DMS114 treated with DMSO at 0.1 percent for 48 hours (cell line): ENCODE results near the gene NR1I2.

Experiments used
- DNase-seq: peaks from one replicate; lab custom pipeline; 2025; ENCODE audit not compliant: unreplicated experiment; lab: John Stamatoyannopoulos, UW

NR1I2 gene

DNA sequence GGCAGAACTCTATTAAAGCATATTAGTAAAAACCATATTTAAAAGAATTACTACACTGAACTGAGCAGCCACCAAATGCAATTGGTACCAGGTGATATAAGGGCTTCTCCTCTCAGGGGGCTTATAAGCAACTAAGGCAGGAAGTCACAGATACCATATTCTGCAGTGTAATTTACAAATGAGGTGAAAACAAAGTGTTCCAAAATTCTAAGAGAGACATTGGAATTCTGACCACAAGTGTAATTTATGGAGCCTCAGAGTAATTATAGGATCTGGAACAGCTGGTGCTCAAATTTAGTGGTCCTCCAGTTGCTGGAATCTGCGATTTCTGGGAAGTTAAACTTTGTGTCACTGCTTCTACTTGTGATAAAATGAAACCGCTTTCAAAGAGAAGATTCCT is 3.1 kb upstream of the NR1I2 start:
- DNase-seq = no peak

DNA sequence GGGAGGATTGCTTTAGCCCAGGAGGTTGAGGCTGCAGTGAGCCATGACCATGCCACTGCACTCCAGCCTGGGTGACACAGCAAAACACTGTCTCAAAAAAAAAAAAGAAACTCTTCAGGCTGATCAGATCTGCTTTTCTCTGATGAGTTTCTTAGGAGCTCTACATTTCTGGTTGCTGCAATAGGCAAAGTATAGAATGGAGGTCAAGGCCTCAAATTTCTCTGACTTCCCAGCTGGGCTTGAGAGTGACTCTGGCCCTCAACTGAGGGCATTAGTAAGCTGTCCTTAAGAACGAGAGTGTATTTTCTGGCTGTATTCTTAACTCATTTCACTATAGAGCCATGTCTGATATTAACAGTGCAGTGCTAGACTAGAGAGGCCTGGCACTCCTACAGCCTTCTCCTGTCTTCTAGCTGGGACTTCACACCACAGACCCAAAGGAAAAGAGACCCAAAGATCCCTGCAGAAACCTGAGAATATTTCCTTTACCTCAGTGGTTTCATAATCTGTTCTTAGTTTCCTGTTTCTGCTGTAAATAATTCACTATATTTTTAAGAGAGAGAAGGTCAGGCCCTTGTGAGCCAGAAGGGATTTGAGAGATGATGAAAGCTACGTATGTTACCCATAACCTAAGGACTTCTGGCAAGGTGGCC is 2.0 kb upstream of the NR1I2 start:
- no peak for DNase-seq

DNA sequence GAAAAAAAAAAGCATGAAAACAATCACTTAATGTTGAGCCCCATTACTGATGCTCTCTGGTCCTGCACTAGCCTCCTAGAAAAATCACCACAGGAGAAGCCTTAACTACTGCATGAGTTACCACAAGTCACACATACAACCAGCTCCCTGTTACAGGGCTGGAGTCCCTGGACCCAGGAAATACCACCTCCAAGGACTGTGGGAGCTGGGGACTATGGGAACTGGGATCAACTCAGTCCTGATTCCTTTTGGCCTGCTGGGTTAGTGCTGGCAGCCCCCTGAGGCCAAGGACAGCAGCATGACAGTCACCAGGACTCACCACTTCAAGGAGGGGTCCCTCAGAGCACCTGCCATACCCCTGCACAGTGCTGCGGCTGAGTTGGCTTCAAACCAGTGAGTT is 559 bp downstream of the NR1I2 start:
- DNase-seq = no peak

DNA sequence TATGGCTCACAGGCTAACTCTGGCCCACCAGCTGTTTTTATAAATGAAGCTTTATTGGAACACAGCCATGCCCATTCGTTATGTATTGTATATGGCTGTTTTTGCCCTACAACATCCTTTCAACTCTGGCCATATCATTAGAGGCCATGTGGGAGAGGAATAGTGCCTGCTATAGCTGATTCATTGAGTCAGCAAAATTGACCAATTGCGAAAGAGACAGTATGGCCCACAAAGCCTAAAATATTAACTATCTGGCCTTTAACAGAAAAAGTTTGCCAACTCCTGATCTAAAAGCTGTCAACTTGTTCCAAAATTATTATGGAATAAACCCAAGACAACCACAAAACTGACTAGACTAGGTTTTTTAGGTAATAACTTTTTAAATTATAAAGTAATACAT is 1.4 kb downstream of the NR1I2 start:
- no peak for DNase-seq

DNA sequence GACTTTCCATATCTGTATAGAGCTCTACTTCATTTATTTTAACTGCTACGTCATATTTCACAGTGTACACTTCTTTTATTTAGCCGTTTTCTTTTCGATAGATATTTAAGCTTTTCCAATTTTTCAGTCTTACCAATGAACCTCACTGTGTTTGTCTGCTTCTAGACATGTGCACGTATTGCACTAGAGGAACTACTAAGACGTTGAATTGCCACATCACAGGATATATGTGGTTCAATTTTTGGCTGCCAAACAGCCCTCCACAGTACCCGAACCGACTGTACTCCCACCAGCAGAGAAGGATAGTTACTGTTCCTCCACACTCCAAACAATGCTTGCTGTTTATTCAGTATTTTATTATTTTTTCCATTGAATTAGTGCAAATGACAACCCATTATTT is 2.0 kb downstream of the NR1I2 start:
- no peak for DNase-seq

DNA sequence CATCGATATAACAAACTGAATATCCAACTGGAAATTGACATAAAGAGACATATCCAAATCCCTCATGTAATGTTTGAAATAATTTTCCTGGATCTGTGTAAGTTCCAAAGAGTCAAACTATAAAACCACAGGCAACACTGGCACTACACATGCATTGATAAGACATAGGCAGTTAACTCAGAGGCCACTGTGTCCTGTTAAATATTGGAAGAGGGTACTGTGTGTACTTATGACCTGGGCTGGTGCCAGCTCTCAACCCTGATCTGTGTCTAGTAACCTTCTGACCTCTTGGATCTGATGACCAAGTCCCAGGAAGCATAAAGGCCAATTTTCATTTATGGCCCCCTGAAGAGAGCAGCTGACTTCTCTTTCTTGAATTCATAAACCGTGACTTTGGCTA is 4.5 kb downstream of the NR1I2 start:
- DNase-seq = no peak

DNA sequence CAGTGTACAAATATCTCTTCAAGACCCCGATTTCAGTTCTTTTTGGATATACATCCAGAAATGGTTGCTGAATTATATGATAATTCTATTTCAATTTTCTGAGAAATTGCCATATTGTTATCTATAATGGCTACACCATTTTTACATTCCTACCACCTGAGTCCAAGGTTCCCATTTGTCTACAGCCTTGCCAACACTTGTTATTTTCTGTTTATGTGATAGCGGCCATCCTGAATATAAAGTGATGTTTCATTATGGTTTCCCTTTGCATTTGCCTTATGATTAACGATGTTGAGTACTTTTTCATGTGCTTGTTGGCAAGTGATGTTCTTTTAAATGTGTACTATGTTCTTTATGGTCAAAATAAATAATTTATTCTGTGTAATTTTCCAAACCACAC is 8.5 kb downstream of the NR1I2 start:
- no peak for DNase-seq

DNA sequence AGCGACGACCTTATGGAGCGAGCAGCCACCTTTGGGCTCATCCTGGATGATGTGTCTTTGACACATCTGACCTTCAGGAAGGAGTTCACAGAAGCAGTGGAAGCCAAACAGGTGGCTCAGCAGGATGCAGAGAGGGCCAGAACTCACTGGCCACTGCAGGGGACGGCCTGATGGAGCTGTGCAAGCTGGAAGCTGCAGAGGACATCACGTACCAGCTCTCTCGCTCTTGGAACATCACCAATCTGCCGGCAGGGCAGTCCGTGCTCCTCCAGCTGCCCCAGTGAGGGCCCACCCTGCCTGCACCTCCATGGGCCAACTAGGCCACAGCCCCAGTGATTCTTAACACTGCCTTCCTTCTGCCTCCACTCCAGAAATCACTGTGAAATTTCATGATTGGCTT is 10.4 kb downstream of the NR1I2 start:
- no peak for DNase-seq

DNA sequence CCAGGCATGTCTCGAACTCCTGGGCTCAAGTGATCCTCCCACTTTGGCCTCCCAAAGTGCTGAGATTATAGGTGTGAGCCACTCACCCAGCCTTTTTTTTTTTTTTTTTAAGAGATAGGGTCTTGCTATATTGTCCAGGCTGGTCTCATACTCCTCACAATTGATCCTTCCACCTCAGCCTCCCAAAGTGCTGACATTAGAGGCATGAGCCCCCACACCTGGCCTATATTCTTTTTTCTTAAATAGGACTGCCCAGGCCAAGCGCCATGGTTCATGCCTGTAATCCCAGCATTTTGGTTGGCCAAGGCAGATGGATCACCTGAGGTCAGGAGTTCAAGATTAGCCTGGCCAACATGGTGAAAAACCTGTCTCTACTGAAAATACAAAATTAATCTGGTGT is 12.5 kb downstream of the NR1I2 start:
- DNase-seq = no peak

DNA sequence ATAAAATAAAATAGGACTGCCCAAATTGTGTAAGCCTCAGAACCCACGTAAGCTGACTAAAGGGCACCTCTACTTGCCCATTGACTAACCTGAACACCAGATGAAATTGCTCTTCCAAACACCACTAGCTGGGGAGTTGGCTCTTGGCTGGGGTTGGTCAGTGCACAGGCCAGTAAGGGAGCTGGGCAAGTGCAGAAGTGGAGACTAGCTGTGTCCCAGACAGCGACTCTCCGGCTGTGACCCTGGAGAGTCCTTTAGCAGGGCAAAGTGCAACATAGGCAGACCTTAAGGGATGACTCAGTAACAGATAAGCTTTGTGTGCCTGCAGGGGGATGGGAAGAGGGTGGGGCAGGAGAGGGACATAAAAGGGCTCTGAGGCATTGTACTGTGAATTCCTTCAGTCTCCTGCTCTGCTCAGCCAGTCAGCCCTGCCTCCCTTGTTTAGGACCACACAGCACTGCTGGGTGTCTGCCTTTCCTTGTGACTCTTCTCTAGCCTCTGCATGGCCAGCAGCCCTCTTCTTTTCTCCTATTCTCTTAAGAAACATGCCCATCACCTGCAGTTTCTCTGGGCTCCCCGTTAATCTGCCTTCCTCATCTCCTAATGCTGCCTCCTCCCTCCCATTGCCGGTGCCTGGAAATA is 13.2 kb downstream of the NR1I2 start:
- DNase-seq = no peak

DNA sequence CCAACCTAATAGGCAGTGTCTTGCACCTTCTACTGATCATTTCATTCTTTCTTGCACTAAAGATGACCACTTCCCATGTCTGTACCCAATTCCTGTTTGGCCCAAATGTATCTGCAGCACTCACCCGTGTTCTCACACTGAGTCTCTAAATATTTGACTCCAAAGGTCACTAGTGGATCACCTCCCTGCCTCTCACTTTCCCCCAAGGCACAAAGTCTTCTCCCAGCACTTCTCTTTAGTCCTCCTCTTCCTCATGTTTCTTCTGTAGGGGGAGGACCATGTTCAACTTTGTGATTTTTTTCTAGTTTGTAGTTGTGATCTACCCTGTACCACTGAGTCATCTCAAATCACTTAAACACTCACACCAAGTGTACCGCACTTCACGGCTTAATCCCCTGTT is 13.9 kb downstream of the NR1I2 start:
- DNase-seq = no peak

DNA sequence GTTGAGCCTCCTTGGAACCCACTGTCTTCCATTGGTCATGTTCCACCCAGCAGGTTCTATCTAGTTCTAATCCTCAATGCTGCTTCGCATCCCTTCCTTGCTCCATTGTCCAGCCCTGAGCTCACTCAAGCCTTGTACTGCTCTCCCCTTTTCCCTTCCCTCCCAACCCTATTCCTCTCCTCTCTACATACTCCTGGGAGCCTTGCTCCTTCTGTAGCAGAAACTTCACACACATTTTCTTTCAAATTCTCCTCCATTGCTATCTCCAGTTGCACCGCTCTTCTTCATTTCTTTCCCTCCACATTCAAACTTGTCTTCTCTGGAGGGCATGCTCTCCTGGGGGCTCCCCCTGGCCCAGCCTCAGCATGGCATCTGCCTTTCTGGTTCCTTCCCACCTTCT is 14.5 kb downstream of the NR1I2 start:
- DNase-seq = no peak

DNA sequence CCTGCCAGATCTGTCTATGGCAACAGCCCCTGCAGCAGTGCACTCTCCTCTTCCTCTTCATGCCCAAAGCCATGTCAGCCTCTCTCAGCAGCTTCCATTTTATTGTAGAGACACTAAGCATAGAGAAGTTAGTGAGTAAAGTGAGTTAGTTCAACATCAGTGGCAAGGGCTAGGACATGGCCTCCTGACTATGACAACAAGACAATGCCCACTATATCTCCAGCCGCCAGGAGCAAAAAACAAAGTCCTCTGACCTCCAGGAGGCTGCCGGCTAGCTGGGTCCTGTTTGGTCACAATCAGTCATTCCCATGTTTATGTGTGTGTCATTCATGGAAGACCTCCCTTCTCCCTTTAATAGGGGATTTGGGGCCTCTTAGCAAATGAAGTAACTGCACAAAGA is 14.9 kb downstream of the NR1I2 start:
- DNase-seq = no peak

DNA sequence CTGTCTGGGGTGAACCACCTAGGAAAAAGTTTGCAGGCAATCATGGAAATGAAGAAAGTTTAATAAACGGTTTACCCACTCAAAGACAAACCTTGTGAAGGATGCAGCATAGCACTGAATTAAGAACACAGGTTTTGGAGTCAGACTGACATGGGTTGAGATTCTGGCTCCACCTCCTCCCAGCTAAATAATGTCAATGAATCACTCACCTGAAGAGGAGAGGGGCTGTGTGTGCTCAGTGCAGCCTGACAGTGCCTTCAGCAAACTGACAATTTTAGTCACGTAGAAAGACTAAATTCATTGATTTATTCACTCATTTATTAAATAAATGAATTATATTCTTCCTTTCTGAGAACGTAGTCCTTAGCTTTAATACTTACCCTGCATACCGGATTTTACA is 18.9 kb downstream of the NR1I2 start:
- no peak for DNase-seq

DNA sequence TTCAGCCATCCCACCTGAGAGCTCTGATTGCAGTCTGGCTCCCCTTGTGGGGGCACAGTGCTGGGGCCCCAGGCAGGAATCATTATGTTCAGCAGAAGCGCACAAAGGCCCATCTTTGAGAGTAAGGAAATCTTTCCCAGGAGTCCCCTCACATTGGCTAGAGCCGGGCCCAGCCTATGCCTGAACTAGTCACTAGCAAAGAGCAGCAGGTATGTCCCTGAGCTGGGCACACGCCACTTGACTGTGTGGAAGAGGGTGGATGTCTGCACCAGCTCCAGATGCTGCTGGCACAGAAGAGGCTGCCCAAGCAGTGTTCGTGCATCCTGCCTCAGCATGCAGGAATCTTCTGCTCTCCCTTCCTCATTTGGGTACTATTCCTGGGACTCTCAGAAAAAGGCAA is 26.3 kb downstream of the NR1I2 start:
- DNase-seq = no peak

DNA sequence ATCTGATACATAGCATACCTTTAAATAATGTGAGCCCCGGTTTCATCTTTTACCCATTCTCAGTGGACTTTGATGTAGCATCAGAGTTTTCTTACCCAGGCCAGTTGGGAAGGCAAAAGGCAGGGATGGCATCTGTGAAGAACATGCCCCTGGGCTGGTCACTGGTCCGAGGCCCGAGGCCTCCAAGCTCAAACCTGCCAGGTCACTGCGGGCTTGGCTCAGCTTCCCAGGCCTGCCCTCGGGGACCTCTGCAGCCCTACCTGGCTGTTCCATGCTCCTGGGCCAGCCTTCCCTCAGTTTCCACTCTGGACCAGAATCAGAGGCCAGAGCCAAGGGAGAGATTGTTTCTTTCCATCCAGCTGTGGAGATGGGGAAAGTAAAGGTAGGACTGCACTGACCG is 26.9 kb downstream of the NR1I2 start:
- no peak for DNase-seq

DNA sequence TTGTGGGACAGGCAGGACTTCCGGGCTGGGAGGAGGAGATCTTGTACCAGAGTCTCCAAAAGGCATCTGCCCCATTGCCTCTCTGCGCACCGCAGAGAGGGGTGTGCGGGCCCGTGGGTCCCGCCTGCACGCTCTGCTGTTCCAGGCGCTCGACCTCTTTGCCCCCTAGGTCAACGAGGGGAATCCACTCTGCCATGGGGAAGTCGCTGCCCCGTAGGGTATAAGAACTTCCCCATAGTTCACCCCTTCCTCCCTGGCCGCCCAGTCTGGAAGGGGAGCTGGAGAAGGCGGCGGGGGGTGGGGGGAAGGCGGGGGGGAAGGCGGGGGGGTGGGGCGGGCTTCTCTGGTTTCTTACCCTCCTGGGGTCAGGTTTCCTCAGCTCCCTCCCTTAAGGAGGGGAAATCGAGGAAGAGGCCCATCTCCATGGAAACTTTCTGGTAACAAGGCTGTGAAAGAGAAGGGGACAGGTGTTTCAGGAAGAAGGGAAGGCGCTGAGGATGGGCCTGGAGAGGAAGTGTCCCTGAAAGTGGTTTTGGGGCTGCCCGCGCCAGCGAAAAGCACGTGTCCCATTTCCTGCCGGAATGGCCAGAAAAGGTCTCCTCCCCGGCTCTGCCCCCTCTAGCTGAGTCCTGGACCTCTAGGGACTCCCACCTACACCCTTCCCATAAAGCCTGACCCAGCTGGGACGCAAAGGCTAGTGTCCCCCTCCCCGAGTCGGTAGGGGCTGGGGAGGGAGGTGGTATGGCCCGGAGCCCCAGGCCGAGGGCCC is 27.5 kb downstream of the NR1I2 start:
- DNase-seq = no peak

DNA sequence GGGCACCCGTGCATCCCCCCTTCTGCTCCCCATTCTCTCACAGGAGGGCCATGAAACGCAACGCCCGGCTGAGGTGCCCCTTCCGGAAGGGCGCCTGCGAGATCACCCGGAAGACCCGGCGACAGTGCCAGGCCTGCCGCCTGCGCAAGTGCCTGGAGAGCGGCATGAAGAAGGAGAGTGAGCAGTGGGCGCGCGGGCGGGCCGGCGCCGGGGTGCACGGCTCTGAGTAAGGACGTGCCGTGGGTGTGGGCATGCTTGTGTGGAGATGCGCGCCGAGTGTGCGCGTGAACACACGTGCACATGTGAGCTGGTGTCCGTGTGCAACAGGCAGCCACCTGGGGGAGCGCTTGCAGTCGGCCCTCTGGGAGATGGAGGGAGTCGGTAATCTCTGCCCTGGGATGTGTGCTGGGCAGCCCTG is 28.1 kb downstream of the NR1I2 start:
- DNase-seq = no peak

DNA sequence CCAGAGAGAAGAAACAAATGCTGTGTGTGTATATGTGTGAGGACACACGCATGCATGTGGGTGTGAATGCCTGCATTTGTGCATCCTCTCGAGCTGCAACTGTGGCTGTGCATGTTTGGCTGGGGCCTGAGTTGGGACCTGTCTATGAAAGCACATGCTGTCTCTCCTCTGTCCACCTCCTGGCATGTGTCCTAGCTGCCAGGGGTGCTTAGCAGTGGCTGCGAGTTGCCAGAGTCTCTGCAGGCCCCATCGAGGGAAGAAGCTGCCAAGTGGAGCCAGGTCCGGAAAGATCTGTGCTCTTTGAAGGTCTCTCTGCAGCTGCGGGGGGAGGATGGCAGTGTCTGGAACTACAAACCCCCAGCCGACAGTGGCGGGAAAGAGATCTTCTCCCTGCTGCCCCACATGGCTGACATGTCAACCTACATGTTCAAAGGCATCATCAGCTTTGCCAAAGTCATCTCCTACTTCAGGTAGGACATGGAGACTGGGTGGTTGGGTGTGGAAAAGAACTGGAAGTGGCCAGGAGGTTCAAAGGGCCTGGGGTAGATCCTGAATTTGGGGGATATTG is 30.7 kb downstream of the NR1I2 start:
- DNase-seq = no peak

DNA sequence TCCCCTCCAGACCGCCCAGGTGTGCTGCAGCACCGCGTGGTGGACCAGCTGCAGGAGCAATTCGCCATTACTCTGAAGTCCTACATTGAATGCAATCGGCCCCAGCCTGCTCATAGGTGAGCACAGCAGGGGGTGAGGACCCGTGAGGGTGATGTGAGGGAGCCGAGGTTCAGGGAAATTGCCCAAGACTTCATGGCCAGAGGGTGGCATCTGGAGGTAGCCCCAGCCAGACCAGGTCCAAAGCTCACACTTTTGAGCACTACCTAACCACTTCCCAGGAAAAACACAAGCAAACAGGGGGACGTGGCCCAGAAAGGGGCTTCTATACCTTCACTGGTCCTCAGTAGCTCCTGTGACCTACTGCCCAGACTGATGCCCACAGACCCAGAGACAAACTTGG is 33.8 kb downstream of the NR1I2 start:
- no peak for DNase-seq

DNA sequence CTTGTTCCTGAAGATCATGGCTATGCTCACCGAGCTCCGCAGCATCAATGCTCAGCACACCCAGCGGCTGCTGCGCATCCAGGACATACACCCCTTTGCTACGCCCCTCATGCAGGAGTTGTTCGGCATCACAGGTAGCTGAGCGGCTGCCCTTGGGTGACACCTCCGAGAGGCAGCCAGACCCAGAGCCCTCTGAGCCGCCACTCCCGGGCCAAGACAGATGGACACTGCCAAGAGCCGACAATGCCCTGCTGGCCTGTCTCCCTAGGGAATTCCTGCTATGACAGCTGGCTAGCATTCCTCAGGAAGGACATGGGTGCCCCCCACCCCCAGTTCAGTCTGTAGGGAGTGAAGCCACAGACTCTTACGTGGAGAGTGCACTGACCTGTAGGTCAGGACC is 35.2 kb downstream of the NR1I2 start:
- no peak for DNase-seq
